Astrocyte (in vitro differentiated cells and primary cell): ENCODE results near the gene ROPN1. TPM values are rescaled to one million over a fixed set of nuclear protein-coding genes. Genes with fewer than 3 reads are reported as not detected.
"Not testable (repeated sequence)": the region's sequence is repeated elsewhere in the genome, so short reads cannot be mapped to it uniquely, and the experiment has no call there.

Source experiments
- DNase-seq: peaks from one replicate; pipeline ENCODE4 v3.0.0-alpha.2; 2010; ENCODE audit warnings: low read depth
- FAIRE-seq: peaks from 2 replicates; lab custom pipeline; 2011; peaks lifted over from hg19 to GRCh38; lab: Jason Lieb, UNC
- H2AFZ ChIP-seq: 2 replicates; pipeline ENCODE4 v1.6.0; 2012; ENCODE audit warnings: low read depth, low read length, inconsistent platforms
- H3K27ac ChIP-seq: 2 replicates; pipeline ENCODE4 v1.5.1; 2011; ENCODE audit warnings: low read depth, low read length, inconsistent platforms
- H3K27me3 ChIP-seq: 2 replicates; pipeline ENCODE4 v1.6.0; 2011; ENCODE audit warnings: low read length, inconsistent platforms; ENCODE audit not compliant: insufficient read depth
- H3K36me3 ChIP-seq: 2 replicates; pipeline ENCODE4 v1.5.1; 2011; ENCODE audit warnings: low read length, inconsistent platforms; ENCODE audit not compliant: insufficient read depth
- H3K4me1 ChIP-seq: 2 replicates; pipeline ENCODE4 v1.5.1; 2011; ENCODE audit warnings: low read length, inconsistent platforms; ENCODE audit not compliant: insufficient read depth
- H3K4me2 ChIP-seq: 2 replicates; pipeline ENCODE4 v1.6.0; 2012; ENCODE audit warnings: low read length, inconsistent platforms
- H3K4me3 ChIP-seq: 2 replicates; pipeline ENCODE4 v1.5.1; 2011; ENCODE audit warnings: low read depth, mild to moderate bottlenecking, low read length, inconsistent platforms; ENCODE audit not compliant: insufficient read depth
- H3K79me2 ChIP-seq: 2 replicates; pipeline ENCODE4 v1.6.0; 2012; ENCODE audit warnings: mild to moderate bottlenecking, low read length, inconsistent platforms; ENCODE audit not compliant: insufficient read depth
- H3K9ac ChIP-seq: 2 replicates; pipeline ENCODE4 v1.6.0; 2012; ENCODE audit warnings: mild to moderate bottlenecking, low read length, inconsistent platforms
- H3K9me3 ChIP-seq: 2 replicates; pipeline ENCODE4 v1.5.1; 2012; ENCODE audit warnings: low read depth, mild to moderate bottlenecking, low read length, inconsistent platforms; ENCODE audit not compliant: insufficient read depth
- H4K20me1 ChIP-seq: 2 replicates; pipeline ENCODE4 v1.6.0; 2012; ENCODE audit warnings: low read length, inconsistent platforms; ENCODE audit not compliant: insufficient read depth
- H3K27ac Mint-ChIP-seq: one replicate; pipeline ENCODE4 v1.8.0; 2021; ENCODE audit warnings: mild to moderate bottlenecking, mixed read lengths; ENCODE audit not compliant: unreplicated experiment
- H3K27me3 Mint-ChIP-seq: one replicate; pipeline ENCODE4 v1.8.0; 2021; ENCODE audit warnings: low read depth, mixed read lengths; ENCODE audit not compliant: unreplicated experiment
- H3K36me3 Mint-ChIP-seq: one replicate; pipeline ENCODE4 v1.8.0; 2021; ENCODE audit warnings: low read depth, mixed read lengths; ENCODE audit not compliant: unreplicated experiment
- H3K4me1 Mint-ChIP-seq: one replicate; pipeline ENCODE4 v1.8.0; 2021; ENCODE audit warnings: low read depth, mixed read lengths; ENCODE audit not compliant: unreplicated experiment
- H3K4me3 Mint-ChIP-seq: one replicate; pipeline ENCODE4 v1.8.0; 2021; ENCODE audit warnings: mild to moderate bottlenecking, moderate library complexity, mixed read lengths; ENCODE audit not compliant: unreplicated experiment
- H3K9me3 Mint-ChIP-seq: one replicate; pipeline ENCODE4 v1.8.0; 2021; ENCODE audit warnings: mild to moderate bottlenecking, mixed read lengths; ENCODE audit not compliant: unreplicated experiment
- CTCF ChIP-seq: IDR thresholded peaks from 2 replicates; pipeline ENCODE4 v1.5.1; 2011; ENCODE audit warnings: low read depth, mild to moderate bottlenecking, inconsistent platforms, low read length, moderate library complexity; ENCODE audit not compliant: insufficient read depth
- EZH2 ChIP-seq: IDR thresholded peaks from 2 replicates; pipeline ENCODE4 v1.6.1; 2012; ENCODE audit warnings: mild to moderate bottlenecking, low read length, inconsistent platforms; ENCODE audit not compliant: insufficient read depth
- total RNA-seq: library from RNA; stranded (reverse); gene quantifications from 2 replicates; pipeline ENCODE4 v1.2.1, GENCODE V29; 2021

Gene ROPN1
- total RNA-seq, 1 donor from 2014 or later, result not detected

DNA sequence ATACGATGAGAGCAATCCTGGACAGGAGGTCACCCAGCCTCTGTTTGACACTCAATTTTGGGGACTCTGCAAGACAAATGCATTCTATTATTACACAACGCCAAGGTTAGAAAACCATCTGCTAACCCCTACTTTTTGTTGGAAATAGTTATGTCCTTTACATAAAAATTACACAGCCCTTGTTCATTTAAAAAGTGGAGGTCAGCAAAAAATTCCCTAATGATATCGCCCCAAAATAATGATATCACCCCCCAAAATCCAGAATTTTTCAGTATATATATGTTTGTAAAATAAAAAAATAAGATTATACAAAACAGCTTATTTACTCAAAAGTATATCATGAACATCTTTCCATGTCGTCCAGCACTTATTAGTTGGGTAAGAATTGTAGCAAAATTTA, 11.4 kb downstream of the ROPN1 start:
- Histone ChIP-seq H3K4me3 (peak overlapping the region; percentile 57), H3K4me2 (peak overlapping the region; percentile 98), H3K9me3 (no peaks in the 10 kb centered on the region), H3K27ac (no peak overlapping the region), H3K36me3 (no peaks in the 10 kb centered on the region), H3K4me1 (peaks cover 4% of the 10 kb centered on the region), H4K20me1 (no peaks in the 10 kb centered on the region), H3K79me2 (no peaks in the 10 kb centered on the region), H3K9ac (peak overlapping the region; percentile 48), H2AFZ (peak overlapping the region; percentile 87), H3K27me3 (peaks cover 11% of the 10 kb centered on the region)
- Mint-ChIP-seq H3K9me3 (peaks cover 6% of the 10 kb centered on the region), H3K4me1 (peaks cover 4% of the 10 kb centered on the region), H3K36me3 (no peaks in the 10 kb centered on the region), H3K4me3 (peak overlapping the region; percentile 55), H3K27ac (no peak overlapping the region), H3K27me3 (peaks cover 10% of the 10 kb centered on the region)
- FAIRE-seq (no peak), DNase-seq (no peak)
- TF ChIP-seq EZH2 (no peak), CTCF (no peak)

DNA sequence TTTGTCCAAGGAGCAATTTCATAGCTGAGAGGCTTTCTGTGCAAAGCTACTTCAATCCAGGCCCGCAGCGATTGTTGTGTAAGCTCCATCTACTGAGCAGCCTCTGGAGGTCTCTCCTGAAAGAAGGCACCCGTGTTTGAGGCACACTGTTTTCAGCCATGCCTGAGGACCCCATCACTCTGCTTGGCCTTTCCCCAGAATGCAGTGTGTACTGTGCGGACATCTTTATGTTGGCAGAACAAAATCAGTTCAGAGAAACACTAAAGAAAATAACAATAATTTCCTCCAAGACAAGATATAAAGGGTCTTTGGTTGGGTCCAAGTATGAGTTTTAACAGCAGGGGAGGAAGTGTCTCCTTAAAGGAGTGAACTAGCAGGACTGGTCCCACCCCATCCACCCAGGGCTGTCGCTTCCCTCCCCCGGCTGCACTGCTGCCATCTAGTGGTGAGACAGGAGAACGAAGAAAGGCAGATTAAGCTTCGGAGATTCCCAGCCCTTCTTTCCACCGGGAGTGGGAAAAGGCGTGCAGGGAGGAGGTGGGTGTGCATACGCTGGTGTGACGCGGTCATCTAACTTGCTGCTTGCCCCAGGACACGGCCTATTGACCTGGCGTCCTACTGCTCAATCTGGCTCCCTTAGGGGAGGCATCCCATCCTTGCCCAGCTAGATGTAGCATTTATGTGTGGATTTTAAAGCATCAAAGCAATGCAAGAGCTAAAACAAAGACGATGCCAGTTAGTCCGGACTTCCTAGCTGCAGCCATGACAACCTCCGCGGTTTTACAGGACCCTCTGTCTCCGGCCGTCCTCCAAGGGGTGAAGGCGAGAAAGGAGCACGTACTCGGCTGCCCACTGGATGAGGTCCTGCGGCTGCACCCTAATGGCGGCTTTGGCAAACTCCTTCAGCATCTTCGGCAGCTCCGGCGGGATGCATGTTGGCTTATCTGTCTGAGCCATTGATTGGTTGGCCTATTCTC, 12.1 kb downstream of the ROPN1 start:
- peaks cover 10% of the 10 kb centered on the region for H3K27me3 Mint-ChIP-seq
- peak; percentile 93 for FAIRE-seq
- H3K9ac ChIP-seq, result peak overlapping the region; percentile 48

DNA sequence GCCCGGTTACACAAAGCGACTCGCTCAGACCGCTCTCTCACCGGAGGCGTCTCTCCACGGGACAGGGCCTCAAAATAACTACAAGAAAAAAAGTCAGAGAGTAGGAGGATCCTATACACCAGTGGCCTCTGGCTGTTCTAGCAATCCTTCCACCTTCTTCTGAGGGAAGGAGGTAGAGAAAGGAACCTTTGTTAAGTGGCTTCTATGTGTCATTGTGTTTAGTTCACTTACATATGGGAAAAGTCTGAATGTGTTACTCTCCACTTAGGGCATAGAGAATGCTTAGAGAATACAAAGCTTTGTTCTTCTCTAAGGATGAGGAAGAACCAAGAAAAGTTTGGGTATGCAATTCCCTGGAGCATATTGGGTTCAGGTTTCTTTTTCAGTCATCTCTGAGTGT, 15.0 kb downstream of the ROPN1 start:
- not testable (repeated sequence) for H3K27ac ChIP-seq, H4K20me1 ChIP-seq, FAIRE-seq, H3K9ac ChIP-seq, H3K9me3 Mint-ChIP-seq, H3K36me3 Mint-ChIP-seq, H3K36me3 ChIP-seq, H3K4me3 ChIP-seq, H3K27me3 Mint-ChIP-seq, H3K9me3 ChIP-seq, H3K27ac Mint-ChIP-seq, H2AFZ ChIP-seq, H3K79me2 ChIP-seq, H3K4me1 ChIP-seq, H3K4me1 Mint-ChIP-seq, DNase-seq, H3K4me3 Mint-ChIP-seq
- Histone ChIP-seq H3K27me3 (peaks cover 12% of the 10 kb centered on the region), H3K4me2 (peak overlapping the region; percentile 48)

More for the DNA sequence above, 12.1 kb downstream of the ROPN1 start:
- Histone ChIP-seq H2AFZ (peak overlapping the region; percentile 87), H3K4me2 (peak overlapping the region; percentile 98), H3K27me3 (peaks cover 11% of the 10 kb centered on the region), H3K4me3 (peak overlapping the region; percentile 57)
- peak; percentile 50 for TF ChIP-seq CTCF
- H3K27ac Mint-ChIP-seq, H3K79me2 ChIP-seq, H3K4me1 ChIP-seq, H3K36me3 Mint-ChIP-seq, H3K9me3 ChIP-seq, H4K20me1 ChIP-seq, H3K27ac ChIP-seq, H3K4me1 Mint-ChIP-seq, H3K36me3 ChIP-seq, H3K9me3 Mint-ChIP-seq: not testable (repeated sequence)
- H3K4me3 Mint-ChIP-seq, result peak overlapping the region; percentile 55
- peak; percentile 23 for DNase-seq

GRCh38 chr3:123976181-123976898, 15.6 kb downstream of the ROPN1 start:
- H3K36me3 Mint-ChIP-seq, H3K27me3 Mint-ChIP-seq, H3K9me3 ChIP-seq, H3K4me1 ChIP-seq, H3K9ac ChIP-seq, H3K36me3 ChIP-seq, FAIRE-seq, H4K20me1 ChIP-seq, H3K4me1 Mint-ChIP-seq, H3K27ac Mint-ChIP-seq, H3K27ac ChIP-seq, H3K4me3 Mint-ChIP-seq, H2AFZ ChIP-seq, H3K27me3 ChIP-seq, H3K79me2 ChIP-seq, H3K4me3 ChIP-seq, H3K9me3 Mint-ChIP-seq: not testable (repeated sequence)
- peak overlapping the region; percentile 48 for H3K4me2 ChIP-seq
- DNase-seq, result peak; percentile 29
